NCI-H146 treated with DMSO at 0.1 percent for 48 hours (cell line): Measurements from ENCODE around the gene NACC2.
"Not testable (repeated sequence)": the region's sequence is repeated elsewhere in the genome, so short reads cannot be mapped to it uniquely, and the experiment has no call there.

Source experiments
- DNase-seq: peaks from one replicate; lab custom pipeline; 2025; ENCODE audit not compliant: unreplicated experiment; lab: John Stamatoyannopoulos, UW

The NACC2 gene

GRCh38 chr9:136082496-136083361, 12.4 kb downstream of the NACC2 start:
- DNase-seq: no peak

GRCh38 chr9:136081826-136082495, 13.1 kb downstream of the NACC2 start:
- DNase-seq: no peak

- no peak for DNase-seq
Measured at GRCh38 chr9:136081113-136081825, 13.8 kb downstream of the NACC2 start.

- DNase-seq: no peak
Measured at GRCh38 chr9:136080716-136081112, 14.4 kb downstream of the NACC2 start.

GRCh38 chr9:136079916-136080246, 15.2 kb downstream of the NACC2 start:
- no peak for DNase-seq

GRCh38 chr9:136079211-136079915, 15.7 kb downstream of the NACC2 start:
- DNase-seq: no peak

- no peak for DNase-seq
Measured at GRCh38 chr9:136078498-136079011, 16.5 kb downstream of the NACC2 start.

GRCh38 chr9:136078024-136078423, 17.1 kb downstream of the NACC2 start:
- DNase-seq: no peak

- DNase-seq: no peak
Measured at GRCh38 chr9:136077491-136077890, 17.6 kb downstream of the NACC2 start.

GRCh38 chr9:136075881-136076678, 19.0 kb downstream of the NACC2 start:
- DNase-seq: no peak

GRCh38 chr9:136075134-136075841, 19.8 kb downstream of the NACC2 start:
- DNase-seq: no peak

- no peak for DNase-seq
Measured at GRCh38 chr9:136074706-136075105, 20.4 kb downstream of the NACC2 start.

- no peak for DNase-seq
Measured at GRCh38 chr9:136062657-136063439, 32.2 kb downstream of the NACC2 start.

GRCh38 chr9:136061916-136062315, 33.2 kb downstream of the NACC2 start:
- not testable (repeated sequence) for DNase-seq

- DNase-seq: no peak
Measured at GRCh38 chr9:136061405-136061804, 33.7 kb downstream of the NACC2 start.

GRCh38 chr9:136060671-136061371, 34.3 kb downstream of the NACC2 start:
- no peak for DNase-seq

- no peak for DNase-seq
Measured at GRCh38 chr9:136059851-136060670, 35.0 kb downstream of the NACC2 start.
